Activated T-cell treated with anti-CD3 and anti-CD28 coated beads, Interleukin-2, amount 50 U/mL, for 48 hours (primary cell): ENCODE results near the gene LRRC3.

ENCODE experiments used
- DNase-seq, 2 experiments: peaks; one replicate each; pipeline ENCODE4 v3.0.0-alpha.2; 2020

LRRC3 gene

DNA sequence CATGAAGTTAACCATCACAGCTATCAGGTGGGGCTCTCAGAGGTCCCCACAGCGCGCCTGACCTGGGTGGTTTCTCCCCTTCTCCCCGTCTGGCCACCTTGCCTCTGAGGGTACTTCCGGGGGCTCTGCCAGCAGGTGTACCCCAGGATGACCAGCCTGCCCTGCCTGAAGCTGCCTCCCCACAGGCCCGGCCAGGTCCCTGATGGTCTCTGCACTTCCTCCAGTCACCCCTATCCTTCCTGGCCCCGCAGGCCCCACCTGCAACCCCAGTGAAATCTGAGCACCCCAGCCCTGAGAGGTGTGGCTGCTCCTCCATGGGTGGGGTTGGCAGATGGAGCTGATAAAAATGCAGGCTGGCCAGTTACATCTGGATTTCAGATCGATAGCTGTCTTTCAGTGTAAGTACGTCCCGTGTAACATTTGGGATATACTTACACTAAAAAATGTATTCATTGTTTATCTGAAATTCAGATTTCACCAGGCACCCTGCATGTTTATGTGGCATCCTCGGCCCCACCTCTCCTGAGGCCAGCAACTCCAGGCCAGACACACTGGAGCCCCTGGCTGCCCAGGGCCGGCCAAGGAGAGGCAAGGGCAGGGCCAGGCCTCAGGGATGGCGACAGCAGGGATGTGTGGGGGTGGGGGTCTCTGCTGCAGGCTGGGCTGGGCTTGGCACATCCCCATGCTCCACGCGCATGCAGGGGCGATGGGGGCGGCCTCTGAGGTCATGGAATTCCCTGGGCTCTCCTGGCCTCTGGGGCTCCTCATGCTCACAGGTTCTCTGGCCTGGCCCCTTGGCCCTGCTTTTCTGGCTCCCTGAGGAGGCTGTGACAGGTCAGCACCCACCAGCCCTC lies 25.1 kb downstream of the LRRC3 start:
- no peak for DNase-seq

DNA sequence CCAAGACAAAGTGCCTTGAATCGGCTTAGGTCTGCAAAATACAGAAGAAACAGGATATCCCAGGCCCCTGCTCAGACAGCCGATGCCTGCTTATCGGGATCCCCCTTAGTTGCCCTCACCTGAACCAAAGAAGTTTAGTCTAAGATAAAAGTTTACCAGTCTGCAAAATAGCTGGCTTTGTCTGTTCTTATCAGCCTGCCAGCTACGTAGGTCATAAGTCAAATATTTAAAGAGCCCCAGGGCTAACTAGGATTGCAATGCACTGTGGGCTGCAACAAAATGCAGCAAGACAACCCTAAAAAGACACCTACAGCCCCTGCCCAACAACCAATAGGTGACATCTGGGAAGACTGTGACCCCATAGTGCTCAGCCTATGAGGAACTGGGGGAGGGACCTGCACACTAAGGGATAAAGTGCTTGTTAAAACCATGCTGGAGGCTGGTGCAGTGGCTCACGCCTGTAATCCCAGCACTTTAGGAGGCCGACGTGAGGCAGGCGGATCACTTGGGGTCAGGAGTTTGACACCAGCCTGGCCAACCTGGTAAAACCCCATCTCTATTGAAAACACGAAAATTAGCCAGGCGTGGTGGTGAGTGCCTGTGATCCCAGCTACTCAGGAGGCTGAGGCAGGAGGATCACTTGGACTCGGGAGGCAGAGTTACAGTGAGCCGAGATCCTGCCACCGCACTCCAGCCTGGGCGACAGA lies 27.4 kb downstream of the LRRC3 start:
- DNase-seq: no peak

GRCh38 chr21:44483288-44484237 lies 28.3 kb downstream of the LRRC3 start:
- DNase-seq: no peak

DNA sequence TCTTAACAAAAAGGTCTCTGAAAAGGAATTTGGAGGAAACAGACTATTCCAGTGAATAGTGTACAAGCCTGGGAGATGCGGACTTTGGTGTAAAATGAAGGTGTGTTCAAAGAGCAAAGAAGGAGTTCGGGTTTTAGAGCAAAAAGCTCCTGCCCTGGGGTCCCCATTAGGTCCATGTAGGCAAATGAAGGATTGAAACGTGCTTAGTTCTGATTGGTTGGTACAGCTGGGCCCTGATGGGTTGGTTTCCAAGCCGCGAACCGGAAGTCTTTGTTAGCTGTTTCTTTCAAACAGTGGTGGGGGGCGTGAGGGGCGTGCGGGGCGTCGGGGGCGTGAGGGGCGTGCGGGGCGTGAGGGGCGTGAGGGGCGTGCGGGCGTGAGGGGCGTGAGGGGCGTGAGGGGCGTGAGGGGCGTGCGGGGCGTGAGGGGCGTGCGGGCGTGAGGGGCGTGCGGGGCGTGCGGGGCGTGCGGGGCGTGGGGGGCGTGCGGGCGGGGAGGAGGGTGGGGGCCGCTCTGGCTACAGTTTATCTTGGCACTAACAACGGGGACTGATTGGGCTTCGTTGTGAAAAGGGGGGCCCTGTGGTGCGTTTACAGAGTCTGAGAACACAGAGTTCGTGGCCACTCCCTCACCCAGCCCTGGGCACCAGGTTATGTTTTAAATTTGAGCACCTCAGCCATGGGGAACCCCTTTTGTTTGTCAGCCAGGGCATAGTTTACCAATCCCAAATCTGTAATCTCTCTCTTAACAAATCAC lies 29.4 kb downstream of the LRRC3 start:
- DNase-seq: no peak

GRCh38 chr21:44485254-44485793 lies 30.0 kb downstream of the LRRC3 start:
- peak; percentile 72 to 75 for DNase-seq

DNA sequence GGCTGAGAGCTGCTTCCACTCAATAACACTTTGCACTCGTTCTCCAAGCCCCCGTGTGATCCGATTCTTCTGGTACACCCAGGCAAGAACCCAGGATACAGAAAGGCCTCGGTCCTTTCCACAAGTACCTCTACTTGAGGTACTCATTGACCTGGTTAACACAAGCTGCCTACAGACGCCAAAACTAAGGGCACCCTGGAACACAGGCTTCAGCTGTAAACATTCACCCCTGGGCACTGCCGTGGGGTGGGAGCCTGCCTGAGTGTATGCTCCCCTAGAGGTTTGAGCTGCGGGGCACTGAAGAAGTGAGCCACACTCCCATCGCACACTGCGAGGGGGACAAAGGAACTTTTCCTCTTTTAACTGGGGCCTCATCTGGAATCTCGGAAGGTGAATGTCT lies 30.5 kb downstream of the LRRC3 start:
- DNase-seq: peak in 1 of 2 experiments; percentile 19

DNA sequence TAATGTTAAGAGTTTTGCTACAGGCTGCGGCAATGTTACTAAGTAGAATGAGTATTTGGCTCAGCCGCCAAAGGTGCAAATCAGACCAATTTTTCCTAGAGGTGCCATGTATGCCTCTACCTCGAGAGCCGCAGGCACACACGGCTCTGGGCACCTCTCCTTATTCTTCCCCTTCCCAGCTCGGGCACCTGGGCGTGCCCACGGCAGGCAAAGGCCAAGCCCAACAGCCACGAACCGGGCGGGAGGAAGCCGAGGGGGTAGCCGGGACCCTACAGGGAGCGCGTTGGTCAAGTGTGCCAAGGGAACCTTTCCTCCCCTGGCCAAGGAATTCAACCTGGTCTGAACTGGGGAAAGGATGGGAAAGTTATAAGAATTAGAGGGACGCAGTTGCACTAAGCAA lies 31.0 kb downstream of the LRRC3 start:
- no peak for DNase-seq

GRCh38 chr21:44487831-44488230 lies 32.5 kb downstream of the LRRC3 start:
- peak; percentile 75 for DNase-seq

- DNase-seq: no peak
These were observed 34.7 kb downstream of the LRRC3 start for GRCh38 chr21:44489962-44490361.

- DNase-seq: no peak
These were observed 35.1 kb downstream of the LRRC3 start for GRCh38 chr21:44490405-44490804.

GRCh38 chr21:44490816-44491215 lies 35.5 kb downstream of the LRRC3 start:
- DNase-seq: no peak

GRCh38 chr21:44492567-44493385 lies 37.5 kb downstream of the LRRC3 start:
- DNase-seq: no peak

GRCh38 chr21:44494418-44494817 lies 39.1 kb downstream of the LRRC3 start:
- no peak for DNase-seq

DNA sequence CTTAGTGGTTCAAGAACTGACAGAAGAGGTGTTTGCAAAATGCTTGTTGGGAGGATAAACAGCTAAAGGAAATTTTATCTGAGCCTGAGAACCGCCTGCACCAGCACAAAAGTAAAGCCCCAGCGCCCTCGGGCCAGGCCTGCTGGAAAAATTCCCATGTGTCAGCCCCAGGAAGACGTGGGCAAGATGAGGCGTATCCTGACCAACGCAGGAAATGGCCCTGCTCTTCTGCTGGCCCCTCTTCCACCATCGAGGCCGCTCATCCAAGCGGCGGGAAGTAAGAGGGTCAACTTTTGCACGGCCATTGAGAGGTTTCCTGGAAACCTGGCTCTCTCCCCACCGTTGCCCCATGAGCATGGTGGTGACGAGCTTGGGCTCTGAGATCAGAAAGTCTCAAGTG lies 39.6 kb downstream of the LRRC3 start:
- no peak for DNase-seq

DNA sequence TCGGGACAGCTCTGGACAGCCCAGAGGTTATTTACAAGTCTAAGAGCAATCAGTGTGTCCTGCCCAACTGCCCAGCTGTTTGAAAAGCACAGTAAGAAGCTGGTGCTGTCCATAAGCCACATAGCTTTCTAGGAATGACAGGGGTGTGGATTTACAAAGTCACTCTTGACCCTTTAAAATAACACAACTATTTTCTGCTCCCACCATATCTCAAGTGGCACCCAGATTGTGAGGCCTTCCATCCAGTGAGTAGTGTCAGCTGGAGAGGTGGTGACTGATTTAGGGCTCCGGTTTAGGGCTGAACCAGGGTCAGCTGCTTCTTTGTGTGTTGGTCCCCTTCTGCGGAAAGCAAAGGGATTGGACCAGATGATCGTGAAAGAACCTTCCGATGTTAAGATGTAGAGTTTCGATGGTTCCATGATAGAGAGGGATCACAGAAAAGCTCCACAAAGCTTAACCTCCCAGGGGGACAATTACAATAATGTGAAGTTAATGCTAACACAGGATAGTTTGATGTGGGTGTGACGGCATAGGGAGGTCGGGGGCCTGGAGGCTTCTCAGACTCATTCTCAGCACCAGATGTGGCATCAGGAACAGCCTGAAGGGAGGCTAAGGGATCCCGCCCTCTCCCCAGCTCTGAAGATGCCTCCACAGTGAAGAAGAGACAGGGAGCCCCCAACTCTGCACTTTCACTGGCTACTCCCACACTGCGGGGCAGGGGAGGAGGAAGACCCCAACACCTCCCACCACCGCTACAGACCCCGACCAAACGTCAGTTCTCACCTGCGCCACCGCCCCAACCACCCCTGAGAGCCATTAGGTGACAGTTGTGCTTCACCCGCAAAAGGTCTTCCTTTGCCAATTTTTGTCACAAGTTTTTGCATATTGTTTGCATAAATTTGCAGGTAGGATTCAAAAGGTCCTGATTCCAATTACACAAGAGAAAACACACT lies 40.6 kb downstream of the LRRC3 start:
- DNase-seq: no peak

- no peak for DNase-seq
These were observed 41.5 kb downstream of the LRRC3 start for GRCh38 chr21:44496564-44497550.

GRCh38 chr21:44497703-44498126 lies 42.4 kb downstream of the LRRC3 start:
- no peak for DNase-seq
